Fibroblast of mammary gland (primary cell): ENCODE results near the gene DEDD2.
A peak's percentile ranks its signal among the peaks of the same experiment; 100 is the strongest.

Experiments used
- DNase-seq: peaks from one replicate; pipeline ENCODE4 v3.0.0-alpha.2; 2010; ENCODE audit warnings: low read depth
- H3K4me3 ChIP-seq: 2 replicates; pipeline ENCODE4 v1.5.1; 2011; ENCODE audit warnings: low read depth, mild to moderate bottlenecking, low read length, moderate library complexity; ENCODE audit not compliant: control insufficient read depth
- TF ChIP-seq, protein P1 (sequence below): conservative IDR thresholded peaks from 2 replicates; pipeline ENCODE4 v1.5.1; 2011; ENCODE audit warnings: low read depth, low read length, inconsistent platforms; ENCODE audit not compliant: control insufficient read depth, insufficient read depth

Gene DEDD2

DNA sequence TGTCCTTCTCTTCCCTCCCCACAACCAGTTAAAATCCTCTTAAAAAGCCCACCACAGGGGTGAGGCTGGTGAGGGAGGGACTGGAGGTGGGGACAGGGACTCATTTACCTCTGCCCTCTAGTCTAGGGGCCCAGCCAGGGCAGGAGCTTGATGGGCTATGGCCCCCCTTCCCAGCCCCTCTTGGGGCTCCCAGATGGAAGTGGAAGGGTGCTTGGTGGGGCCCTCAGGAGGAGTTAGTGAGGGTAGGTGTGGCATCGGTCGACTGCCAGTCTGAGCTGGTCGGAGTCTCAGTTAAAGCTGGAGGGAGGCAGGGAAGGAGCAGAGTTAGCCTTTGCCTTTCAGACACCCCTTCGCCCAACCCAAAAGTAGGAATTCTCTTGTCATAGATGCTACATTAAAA, 13.1 kb upstream of the DEDD2 start:
- TF ChIP-seq, protein P1, sequence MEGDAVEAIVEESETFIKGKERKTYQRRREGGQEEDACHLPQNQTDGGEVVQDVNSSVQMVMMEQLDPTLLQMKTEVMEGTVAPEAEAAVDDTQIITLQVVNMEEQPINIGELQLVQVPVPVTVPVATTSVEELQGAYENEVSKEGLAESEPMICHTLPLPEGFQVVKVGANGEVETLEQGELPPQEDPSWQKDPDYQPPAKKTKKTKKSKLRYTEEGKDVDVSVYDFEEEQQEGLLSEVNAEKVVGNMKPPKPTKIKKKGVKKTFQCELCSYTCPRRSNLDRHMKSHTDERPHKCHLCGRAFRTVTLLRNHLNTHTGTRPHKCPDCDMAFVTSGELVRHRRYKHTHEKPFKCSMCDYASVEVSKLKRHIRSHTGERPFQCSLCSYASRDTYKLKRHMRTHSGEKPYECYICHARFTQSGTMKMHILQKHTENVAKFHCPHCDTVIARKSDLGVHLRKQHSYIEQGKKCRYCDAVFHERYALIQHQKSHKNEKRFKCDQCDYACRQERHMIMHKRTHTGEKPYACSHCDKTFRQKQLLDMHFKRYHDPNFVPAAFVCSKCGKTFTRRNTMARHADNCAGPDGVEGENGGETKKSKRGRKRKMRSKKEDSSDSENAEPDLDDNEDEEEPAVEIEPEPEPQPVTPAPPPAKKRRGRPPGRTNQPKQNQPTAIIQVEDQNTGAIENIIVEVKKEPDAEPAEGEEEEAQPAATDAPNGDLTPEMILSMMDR: no peak
- DNase-seq: no peak
- H3K4me3 ChIP-seq: no peak overlapping the region

DNA sequence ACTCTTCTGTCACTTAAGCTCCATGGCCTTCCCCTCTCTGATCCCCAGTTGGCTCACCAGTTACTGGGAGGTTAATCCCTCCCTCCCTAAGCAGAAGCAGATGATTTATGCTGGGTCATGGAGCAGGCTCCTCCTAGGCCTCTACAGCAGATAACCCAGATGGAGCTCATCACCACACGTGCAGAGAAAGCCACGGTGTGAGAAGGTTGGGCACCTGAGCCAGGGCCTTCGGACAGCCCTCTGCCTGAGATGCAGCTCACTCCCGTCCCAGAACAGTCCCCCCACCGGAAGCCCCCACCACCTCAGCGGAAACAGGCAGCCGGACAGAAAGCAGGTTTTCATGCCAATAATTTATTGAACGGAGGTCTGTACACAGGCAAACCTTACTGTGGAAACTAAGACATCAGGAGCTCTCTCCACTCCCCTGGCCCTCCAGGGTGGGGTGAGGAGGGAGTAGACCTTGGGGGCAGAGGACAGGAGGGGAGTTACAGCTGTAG, 12.4 kb upstream of the DEDD2 start:
- H3K4me3 ChIP-seq: no peak overlapping the region
- peak; percentile 67 for DNase-seq
- TF ChIP-seq, protein P1: no peak

DNA sequence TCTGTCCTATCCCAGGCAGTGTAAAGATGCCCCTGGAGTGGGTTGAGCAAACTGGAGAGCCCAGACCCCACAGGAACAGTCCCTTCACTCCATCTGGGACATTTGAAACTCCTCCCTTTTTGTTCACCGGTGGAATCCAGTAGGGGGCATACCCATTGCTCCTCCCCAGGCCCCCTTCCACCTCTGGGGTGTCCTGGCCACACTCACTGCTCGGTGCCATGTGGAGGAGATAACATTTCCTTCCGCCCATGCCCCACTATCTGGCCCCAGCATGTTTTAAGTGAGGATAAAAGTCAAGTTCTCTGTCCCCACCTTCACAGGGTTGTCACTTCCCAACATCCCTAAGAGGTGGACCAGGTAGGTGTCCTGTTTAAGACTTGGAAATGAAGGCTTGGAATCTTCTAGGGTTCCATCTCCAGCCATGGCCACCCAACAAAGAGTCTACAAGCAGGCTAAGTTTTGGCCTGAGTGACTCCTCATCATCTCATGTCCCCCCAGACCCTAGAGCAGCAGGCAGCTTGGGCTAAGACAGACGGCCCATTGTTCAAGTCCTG, 11.9 kb upstream of the DEDD2 start:
- TF ChIP-seq, protein P1: no peak
- no peak overlapping the region for H3K4me3 ChIP-seq
- DNase-seq: no peak

DNA sequence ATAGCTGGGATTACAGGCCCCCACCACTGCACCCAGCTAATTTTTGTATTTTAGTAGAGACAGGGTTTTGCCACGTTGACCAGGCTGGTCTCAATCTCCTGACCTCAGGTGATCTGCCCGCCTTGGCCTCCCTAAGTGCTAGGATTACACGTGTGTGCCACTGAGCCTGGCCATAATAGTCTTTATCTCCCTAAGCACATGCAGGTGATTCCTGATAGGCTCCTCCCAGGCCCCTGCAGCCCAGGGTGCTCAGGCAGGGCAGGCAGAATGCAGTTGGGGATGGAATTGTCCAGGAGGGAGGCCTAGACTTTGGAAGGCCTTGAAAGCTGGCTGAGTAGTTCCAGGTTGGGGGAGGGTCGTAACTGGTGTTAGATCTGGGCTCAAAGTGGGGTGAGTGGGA, 11.2 kb upstream of the DEDD2 start:
- DNase-seq: no peak
- TF ChIP-seq, protein P1: no peak
- H3K4me3 ChIP-seq: no peak overlapping the region

DNA sequence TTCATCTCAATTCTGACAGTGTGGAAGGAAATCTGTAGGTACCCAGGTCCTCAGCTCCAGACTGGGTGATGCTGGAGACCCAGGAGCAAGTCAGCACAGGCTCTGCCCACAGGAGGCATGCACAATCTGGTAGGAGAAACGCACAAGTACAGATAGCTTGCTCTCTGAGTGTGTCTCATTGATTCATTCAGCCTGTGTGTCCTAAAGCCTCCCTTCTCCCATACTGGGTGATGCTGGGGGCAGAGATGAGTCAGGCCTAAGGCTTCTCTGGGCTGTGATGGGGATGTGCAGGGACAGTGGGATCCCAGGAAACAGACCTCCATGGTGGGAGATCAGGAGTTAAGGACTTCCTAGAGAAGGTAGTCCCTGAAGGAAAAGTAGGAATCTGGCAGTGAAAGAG, 9.4 kb upstream of the DEDD2 start:
- TF ChIP-seq, protein P1: no peak
- peak; percentile 45 for DNase-seq

DNA sequence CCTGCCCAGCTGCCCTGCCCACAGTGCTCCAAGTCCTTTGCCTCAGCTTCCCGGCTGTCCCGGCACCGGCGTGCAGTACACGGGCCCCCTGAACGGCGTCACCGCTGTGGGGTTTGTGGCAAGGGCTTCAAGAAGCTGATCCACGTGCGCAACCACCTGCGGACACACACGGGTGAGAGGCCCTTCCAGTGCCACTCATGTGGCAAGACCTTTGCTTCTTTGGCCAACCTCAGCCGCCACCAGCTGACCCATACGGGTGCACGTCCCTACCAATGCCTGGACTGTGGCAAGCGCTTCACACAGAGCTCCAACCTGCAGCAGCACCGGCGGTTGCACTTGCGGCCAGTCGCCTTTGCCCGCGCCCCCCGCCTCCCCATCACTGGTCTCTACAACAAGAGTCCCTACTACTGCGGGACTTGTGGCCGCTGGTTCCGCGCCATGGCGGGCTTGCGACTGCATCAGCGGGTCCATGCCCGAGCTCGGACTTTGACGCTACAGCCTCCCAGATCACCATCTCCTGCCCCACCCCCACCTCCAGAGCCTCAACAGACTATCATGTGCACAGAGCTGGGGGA, 8.3 kb upstream of the DEDD2 start:
- TF ChIP-seq, protein P1: no peak
- H3K4me3 ChIP-seq: no peak overlapping the region
- DNase-seq: no peak

More for the DNA sequence above, 9.4 kb upstream of the DEDD2 start:
- H3K4me3 ChIP-seq: no peak overlapping the region
